ENCODE measurements around the gene TBC1D8B. TPM values are rescaled to one million over a fixed set of nuclear protein-coding genes. Genes with fewer than 3 reads are reported as not detected.

TBC1D8B gene
- total and polyA plus RNA-seq, 2 of the 8 experiments (the other 6 are each of a cell fraction or from before 2014, with no cell fraction given): 0.91 to 8.4 TPM

DNA sequence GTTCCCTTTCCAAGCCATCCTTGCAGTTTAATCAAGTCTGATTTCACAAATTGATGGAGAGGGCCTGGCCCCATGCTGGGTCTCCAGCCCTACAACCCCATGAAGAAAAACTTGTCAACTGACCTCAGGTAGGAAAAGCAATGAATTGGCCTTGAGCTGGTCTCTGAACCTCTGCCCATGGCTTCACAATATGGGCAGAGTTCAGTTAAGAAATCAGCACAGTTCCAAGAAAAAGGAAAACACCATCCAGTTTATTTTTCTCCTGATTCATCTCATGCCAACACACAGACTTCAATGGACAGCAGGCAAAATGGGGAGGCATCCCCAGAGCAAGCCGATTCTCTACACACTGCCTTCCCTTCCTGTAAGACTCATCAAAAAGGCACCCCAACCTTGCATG lies 97.4 kb downstream of the TBC1D8B start:
- Histone ChIP-seq H3K4me1 (replicated peaks in 1 of 4; ENCODE audit: control insufficient read depth in 3 of 4, insufficient read depth in 4 of 4, low read length in 3 of 4) (no peaks in the 10 kb centered on the region; a peak in 1 of 7 replicates), H3K23me2 (ENCODE audit: low read depth, low read length) (no peaks in the 10 kb centered on the region), H2AK5ac (ENCODE audit: low read depth, low read length) (no peak overlapping the region), H3K56ac (replicated peaks; ENCODE audit: insufficient read length, low read depth, low read length) (no peak overlapping the region), H3K27me3 (replicated peaks in 1 of 4; ENCODE audit: control insufficient read depth in 3 of 4, extremely low read depth in 1 of 4, insufficient read depth in 3 of 4, low read length in 3 of 4) (no peaks in the 10 kb centered on the region), H3K9me3 (ENCODE audit: insufficient read depth in 2 of 2, low read depth in 1 of 2, low read length in 1 of 2) (no peaks in the 10 kb centered on the region), H4K8ac (ENCODE audit: extremely low read depth, insufficient read depth, low read length) (no peak overlapping the region), H3K23ac (ENCODE audit: insufficient read length) (no peak overlapping the region), H3K18ac (ENCODE audit: extremely low read depth, low read length) (no peak overlapping the region), H3K27ac (ENCODE audit: low read depth, low read length) (no peak overlapping the region), H2BK5ac (ENCODE audit: low read depth, low read length) (no peak overlapping the region), H3K9ac (replicated peaks in 1 of 4; ENCODE audit: extremely low read depth in 1 of 4, low read depth in 3 of 4, low read length in 3 of 4) (no peak overlapping the region), H3K79me2 (ENCODE audit: control insufficient read depth in 1 of 2, insufficient read depth in 2 of 2, low read length in 2 of 2) (no peaks in the 10 kb centered on the region), H3K14ac (ENCODE audit: insufficient read length) (no peak overlapping the region), H4K5ac (ENCODE audit: insufficient read length, low read depth, low read length) (no peak overlapping the region), H2BK120ac (replicated peaks; ENCODE audit: low read depth, low read length) (no peak overlapping the region), H4K20me1 (replicated peaks in 1 of 2; ENCODE audit: control insufficient read depth in 1 of 2, insufficient read depth in 2 of 2, low read length in 2 of 2) (no peaks in the 10 kb centered on the region), H3K4me3 (ENCODE audit: extremely low read depth in 1 of 4, insufficient read depth in 2 of 4, low read depth in 3 of 4, low read length in 4 of 4) (no peak overlapping the region), H3K79me1 (ENCODE audit: low read depth, low read length) (no peaks in the 10 kb centered on the region), H2BK20ac (ENCODE audit: low read length) (no peak overlapping the region), H2BK15ac (ENCODE audit: low read length) (no peak overlapping the region), H2BK12ac (ENCODE audit: low read depth, low read length) (no peak overlapping the region), H3K4ac (replicated peaks; ENCODE audit: insufficient read length, low read depth, low read length) (no peak overlapping the region), H3K4me2 (ENCODE audit: insufficient read depth in 1 of 2, low read depth in 2 of 2, low read length in 2 of 2) (no peak overlapping the region), H4K91ac (replicated peaks; ENCODE audit: insufficient read length, low read length) (no peak overlapping the region), H2AFZ (ENCODE audit: low read length) (no peak overlapping the region), H3K36me3 (ENCODE audit: control insufficient read depth in 2 of 4, insufficient read depth in 4 of 4, low read length in 3 of 4) (no peaks in the 10 kb centered on the region)
- ChIA-PET POLR2A (ENCODE audit: partially characterized antibody) (no interaction called here), CTCF (ENCODE audit: partially characterized antibody) (interaction anchor here (0.6 to 5.6 kb wide), 7 partner anchors 17 to 482 kb away, joined by 3 to 50 read pairs (median 7); no protein-coding TSS in a partner anchor)
- no CpG with 5 or more reads among the region's 1 CpG for WGBS, 2 experiments (ENCODE audit: extremely low coverage in 1 of 2, insufficient coverage in 1 of 2, insufficient read length in 1 of 2, insufficient replicate concordance in 2 of 2, low coverage in 1 of 2, low lambda C conversion rate in 2 of 2, missing lambda C conversion rate in 1 of 2)
- FAIRE-seq: no peak
- DNase-seq (ENCODE audit: low read depth in 1 of 2, low spot score in 2 of 2): no peak
- TF ChIP-seq SP1 (IDR thresholded peaks at IDR 0.05; ENCODE audit: low read depth, low read length) (no peak), GABPA (IDR thresholded peaks at IDR 0.05; ENCODE audit: borderline replicate concordance, insufficient read depth, low read length) (no peak), BRCA1 (IDR thresholded peaks at IDR 0.05; ENCODE audit: low read depth, low read length) (no peak), CHD2 (IDR thresholded peaks at IDR 0.05; ENCODE audit: low read length) (no peak), SP2 (IDR thresholded peaks at IDR 0.05; ENCODE audit: low read length) (no peak), SIX5 (IDR thresholded peaks at IDR 0.05; ENCODE audit: low read depth, low read length) (no peak), RXRA (IDR thresholded peaks at IDR 0.05; ENCODE audit: insufficient read depth, low read depth, low read length) (no peak), CREB1 (IDR thresholded peaks at IDR 0.05) (no peak), EP300 (IDR thresholded peaks at IDR 0.05; ENCODE audit: borderline replicate concordance in 1 of 2, low read depth in 2 of 2, low read length in 2 of 2) (no peak), EGR1 (IDR thresholded peaks at IDR 0.05; ENCODE audit: borderline replicate concordance, low read depth, low read length) (no peak), TBP (IDR thresholded peaks at IDR 0.05; ENCODE audit: low read depth, low read length) (no peak), JUND (IDR thresholded peaks at IDR 0.05; ENCODE audit: low read length) (no peak), TCF12 (IDR thresholded peaks at IDR 0.05; ENCODE audit: low read depth, low read length) (no peak), BACH1 (IDR thresholded peaks at IDR 0.05; ENCODE audit: low read length) (no peak)
- TF ChIP-seq, protein P1, sequence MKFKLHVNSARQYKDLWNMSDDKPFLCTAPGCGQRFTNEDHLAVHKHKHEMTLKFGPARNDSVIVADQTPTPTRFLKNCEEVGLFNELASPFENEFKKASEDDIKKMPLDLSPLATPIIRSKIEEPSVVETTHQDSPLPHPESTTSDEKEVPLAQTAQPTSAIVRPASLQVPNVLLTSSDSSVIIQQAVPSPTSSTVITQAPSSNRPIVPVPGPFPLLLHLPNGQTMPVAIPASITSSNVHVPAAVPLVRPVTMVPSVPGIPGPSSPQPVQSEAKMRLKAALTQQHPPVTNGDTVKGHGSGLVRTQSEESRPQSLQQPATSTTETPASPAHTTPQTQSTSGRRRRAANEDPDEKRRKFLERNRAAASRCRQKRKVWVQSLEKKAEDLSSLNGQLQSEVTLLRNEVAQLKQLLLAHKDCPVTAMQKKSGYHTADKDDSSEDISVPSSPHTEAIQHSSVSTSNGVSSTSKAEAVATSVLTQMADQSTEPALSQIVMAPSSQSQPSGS (IDR thresholded peaks at IDR 0.05; ENCODE audit: low read length): no peak

All from H1 (cell line).